Suprapubic skin (tissue), 4 donors: ENCODE measurements around the gene MYO18B.

Experiments used
- POLR2A ChIP-seq, 2 donors: fragments of 450-650 bp; IDR thresholded peaks; one replicate each; pipeline ENCODE4 v1.6.1; 2017; ENCODE audit warnings: antibody characterized with exemption in 2 of 2, mild to moderate bottlenecking in 2 of 2, moderate library complexity in 2 of 2
- POLR2AphosphoS5 ChIP-seq, 3 donors: sonication (generic); formaldehyde crosslinking; IDR thresholded peaks; one replicate each; pipeline ENCODE4 v1.6.1; 2017; ENCODE audit warnings: antibody characterized with exemption in 3 of 3

DNA sequence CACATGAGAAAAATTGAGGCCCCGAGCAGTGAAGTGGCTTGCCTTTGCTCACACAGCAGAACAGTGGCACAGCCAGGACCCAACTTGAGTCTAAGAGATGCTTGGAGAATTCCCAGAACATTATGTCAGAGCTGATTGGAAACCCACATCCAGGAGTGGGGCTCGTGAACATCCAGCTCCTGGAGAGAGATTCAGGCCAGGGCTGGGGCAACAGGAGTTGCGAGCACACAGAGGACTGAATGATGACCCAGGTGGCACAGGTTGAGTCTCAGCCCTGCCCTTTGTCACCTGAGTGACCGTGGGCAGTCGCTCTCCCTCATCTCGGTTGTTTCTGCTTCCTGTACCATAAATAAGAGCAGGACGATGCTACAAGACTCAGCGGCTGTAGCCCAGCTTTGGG, 102.6 kb downstream of the MYO18B start:
- no peak for TF ChIP-seq POLR2A (IDR thresholded peaks at IDR 0.05)
- no peak for TF ChIP-seq POLR2AphosphoS5 (IDR thresholded peaks at IDR 0.05)
